ENCODE measurements around the gene ZNF629. TPM values are rescaled to one million over a fixed set of nuclear protein-coding genes. Genes with fewer than 3 reads are reported as not detected.
A peak's percentile ranks its signal among the peaks of the same experiment; 100 is the strongest.

The ZNF629 gene
- total and polyA plus RNA-seq, 2 experiments from 2014 or later = 5.0 to 12.2 TPM

DNA sequence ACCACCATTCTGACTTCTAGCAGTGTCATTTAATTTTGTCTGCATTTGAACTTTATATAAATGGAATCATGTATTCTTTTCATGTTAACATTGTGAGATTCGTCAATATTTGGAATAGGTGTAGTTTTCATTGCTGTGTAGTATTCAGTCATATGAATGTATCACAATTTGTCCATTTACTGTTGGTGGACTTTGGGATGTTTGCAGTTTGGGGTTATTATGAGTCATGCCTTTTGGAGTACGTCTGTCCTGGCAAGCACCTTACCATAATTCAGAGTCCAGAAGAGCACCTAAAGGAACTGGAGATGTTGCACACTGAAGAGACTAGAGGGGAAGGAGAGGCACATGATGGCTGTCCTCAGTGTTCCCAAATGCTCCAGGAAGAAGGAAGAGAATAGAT is 41.9 kb downstream of the ZNF629 start:
- no peaks in the 10 kb centered on the region for H3K27me3 ChIP-seq (replicated peaks; ENCODE audit: insufficient read depth)
- WGBS, 2 experiments (ENCODE audit: low coverage in 1 of 2, low lambda C conversion rate in 2 of 2, missing lambda C conversion rate in 2 of 2) = 32 to 37% methylated on average over 2 of the region's 2 CpGs
- no peak overlapping the region for H2AFZ ChIP-seq
- peaks cover 15% of the 10 kb centered on the region for H3K79me2 ChIP-seq (ENCODE audit: insufficient read depth)
- no peak overlapping the region for H3K27ac ChIP-seq
- TF ChIP-seq EZH2 (IDR thresholded peaks at IDR 0.05; ENCODE audit: insufficient read depth, poor library complexity, severe bottlenecking) (no peak), EZH2phosphoT487 (IDR thresholded peaks at IDR 0.05; ENCODE audit: insufficient read depth, low read depth) (no peak)
- H4K20me1 ChIP-seq (ENCODE audit: insufficient read depth) = no peaks in the 10 kb centered on the region
- H3K9ac ChIP-seq = no peak overlapping the region
- H3K4me3 ChIP-seq = no peak overlapping the region
- no peak overlapping the region for H3K4me2 ChIP-seq (ENCODE audit: unreplicated experiment)
- DNase-seq = no peak
- no peaks in the 10 kb centered on the region for H3K9me3 ChIP-seq (ENCODE audit: low read depth)
- in situ Hi-C loops (cut with MboI) = no loop called here
- H3F3A ChIP-seq (ENCODE audit: insufficient read depth) = peaks cover 42% of the 10 kb centered on the region
- H3K36me3 ChIP-seq (ENCODE audit: low read depth) = peaks cover 15% of the 10 kb centered on the region; the same call in 1 of the 2 replicates
- H3K9me2 ChIP-seq (ENCODE audit: insufficient read depth) = no peaks in the 10 kb centered on the region
- H3K4me1 ChIP-seq (ENCODE audit: insufficient read depth) = peaks cover 30% of the 10 kb centered on the region

DNA sequence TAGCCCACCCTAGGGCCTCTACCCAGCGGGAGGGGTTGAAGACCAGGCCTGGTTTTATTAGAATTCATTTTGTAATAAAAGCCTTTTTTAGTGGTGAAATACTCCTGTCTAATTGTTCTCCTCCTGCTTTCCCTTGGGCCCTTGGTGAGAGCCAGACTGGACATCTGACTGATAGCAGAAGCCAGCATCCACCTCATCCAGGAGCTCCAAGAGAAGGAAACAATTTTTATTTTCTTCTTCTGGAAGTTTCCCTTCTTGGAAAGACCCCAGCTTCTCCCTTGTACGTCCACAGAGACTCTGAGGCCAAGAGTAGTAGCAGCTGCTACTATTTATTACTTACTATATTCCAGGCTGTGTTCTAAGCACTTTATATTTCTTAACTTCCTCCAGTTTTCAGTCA is 42.8 kb downstream of the ZNF629 start:
- no peak for TF ChIP-seq EZH2phosphoT487 (IDR thresholded peaks at IDR 0.05; ENCODE audit: insufficient read depth, low read depth)
- no peak for TF ChIP-seq EZH2 (IDR thresholded peaks at IDR 0.05; ENCODE audit: insufficient read depth, poor library complexity, severe bottlenecking)
- Histone ChIP-seq H3K9me3 (ENCODE audit: low read depth) (no peaks in the 10 kb centered on the region), H3K27ac (no peak overlapping the region), H4K20me1 (ENCODE audit: insufficient read depth) (no peaks in the 10 kb centered on the region), H3K4me1 (ENCODE audit: insufficient read depth) (peaks cover 34% of the 10 kb centered on the region), H3F3A (ENCODE audit: insufficient read depth) (peaks cover 42% of the 10 kb centered on the region), H3K9me2 (ENCODE audit: insufficient read depth) (no peaks in the 10 kb centered on the region), H3K36me3 (ENCODE audit: low read depth) (peaks cover 19% of the 10 kb centered on the region; the same call in 1 of the 2 replicates), H3K9ac (no peak overlapping the region), H3K4me3 (no peak overlapping the region), H3K79me2 (ENCODE audit: insufficient read depth) (peaks cover 6% of the 10 kb centered on the region), H3K27me3 (replicated peaks; ENCODE audit: insufficient read depth) (no peaks in the 10 kb centered on the region), H2AFZ (no peak overlapping the region), H3K4me2 (ENCODE audit: unreplicated experiment) (no peak overlapping the region)
- in situ Hi-C loops (cut with MboI) = no loop called here
- WGBS, 2 experiments (ENCODE audit: low coverage in 1 of 2, low lambda C conversion rate in 2 of 2, missing lambda C conversion rate in 2 of 2) = 53 to 55% methylated on average over 2 of the region's 2 CpGs
- DNase-seq = no peak

DNA sequence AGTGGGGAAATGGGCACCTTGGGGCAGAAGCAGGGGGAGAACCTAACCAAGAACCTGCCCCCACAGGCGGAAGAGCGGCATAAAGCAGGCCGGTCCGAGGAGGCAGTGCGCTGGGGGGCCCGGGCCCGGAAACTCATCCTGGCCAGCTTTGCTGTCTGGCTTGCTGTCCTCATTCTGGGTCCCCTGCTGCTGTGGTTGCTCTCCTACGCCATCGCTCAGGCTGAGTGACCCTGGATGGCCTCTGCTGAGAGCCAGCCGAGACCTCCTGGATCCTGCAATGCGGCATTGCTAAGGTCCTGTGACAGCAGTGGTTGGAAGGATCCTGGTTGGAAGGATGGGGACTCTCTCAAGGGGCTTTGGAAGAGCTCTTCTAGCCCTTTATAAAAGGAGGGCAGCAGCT is 43.3 kb downstream of the ZNF629 start:
- WGBS, 2 experiments (ENCODE audit: low coverage in 1 of 2, low lambda C conversion rate in 2 of 2, missing lambda C conversion rate in 2 of 2) = 97% methylated on average over 11 of the region's 11 CpGs
- Histone ChIP-seq H3K9ac (no peak overlapping the region), H2AFZ (no peak overlapping the region), H3K9me3 (ENCODE audit: low read depth) (no peaks in the 10 kb centered on the region), H3K27me3 (replicated peaks; ENCODE audit: insufficient read depth) (no peaks in the 10 kb centered on the region), H3K9me2 (ENCODE audit: insufficient read depth) (no peaks in the 10 kb centered on the region), H3K4me1 (ENCODE audit: insufficient read depth) (peaks cover 34% of the 10 kb centered on the region), H4K20me1 (ENCODE audit: insufficient read depth) (no peaks in the 10 kb centered on the region), H3K79me2 (ENCODE audit: insufficient read depth) (0 out of 2 replicates have a peak, but pooled peaks cover 5% of the 10 kb centered on the region), H3K4me2 (ENCODE audit: unreplicated experiment) (no peak overlapping the region), H3K36me3 (ENCODE audit: low read depth) (peaks cover 19% of the 10 kb centered on the region; the same call in 1 of the 2 replicates), H3F3A (ENCODE audit: insufficient read depth) (peaks cover 42% of the 10 kb centered on the region), H3K4me3 (no peak overlapping the region), H3K27ac (no peak overlapping the region)
- no peak for TF ChIP-seq EZH2phosphoT487 (IDR thresholded peaks at IDR 0.05; ENCODE audit: insufficient read depth, low read depth)
- TF ChIP-seq EZH2 (IDR thresholded peaks at IDR 0.05; ENCODE audit: insufficient read depth, poor library complexity, severe bottlenecking) = no peak
- in situ Hi-C loops (cut with MboI) = no loop called here
- no peak for DNase-seq

GRCh38 chr16:30741461-30741914 is 45.5 kb downstream of the ZNF629 start:
- Histone ChIP-seq H3K9me2 (ENCODE audit: insufficient read depth) (no peaks in the 10 kb centered on the region), H3K27ac (peak overlapping the region; percentile 59), H3K4me2 (ENCODE audit: unreplicated experiment) (peak overlapping the region; percentile 27), H3K9me3 (ENCODE audit: low read depth) (no peaks in the 10 kb centered on the region), H3F3A (ENCODE audit: insufficient read depth) (peaks cover 29% of the 10 kb centered on the region), H3K4me1 (ENCODE audit: insufficient read depth) (peaks cover 24% of the 10 kb centered on the region), H2AFZ (no peak overlapping the region), H3K9ac (0 out of 2 replicates have a peak overlapping the region, but pooled peaks have one; percentile 8), H3K27me3 (replicated peaks; ENCODE audit: insufficient read depth) (no peaks in the 10 kb centered on the region), H3K79me2 (ENCODE audit: insufficient read depth) (0 out of 2 replicates have a peak, but pooled peaks cover 5% of the 10 kb centered on the region), H3K36me3 (ENCODE audit: low read depth) (peaks cover 30% of the 10 kb centered on the region; the same call in 1 of the 2 replicates), H4K20me1 (ENCODE audit: insufficient read depth) (no peaks in the 10 kb centered on the region), H3K4me3 (no peak overlapping the region)
- in situ Hi-C loops (cut with MboI) = no loop called here
- peak; percentile 91 for DNase-seq
- TF ChIP-seq EZH2phosphoT487 (IDR thresholded peaks at IDR 0.05; ENCODE audit: insufficient read depth, low read depth) (no peak), EZH2 (IDR thresholded peaks at IDR 0.05; ENCODE audit: insufficient read depth, poor library complexity, severe bottlenecking) (no peak)
- WGBS, 2 experiments (ENCODE audit: low coverage in 1 of 2, low lambda C conversion rate in 2 of 2, missing lambda C conversion rate in 2 of 2) = 75 to 82% methylated on average over 6 of the region's 6 CpGs
